IMR-90 (cell line): Measurements from ENCODE around the gene EPN1. TPM values are rescaled to one million over a fixed set of nuclear protein-coding genes. Genes with fewer than 3 reads are reported as not detected.

Experiments
- ATAC-seq: fragments of 200-7000 bp; cut with Tn5 transposase; 2 replicates; pipeline ENCODE4 v1.9.1; 2020; ENCODE audit warnings: low read depth, mild to moderate bottlenecking, moderate library complexity
- BruUV-seq: library from RNA; stranded (reverse); fragments of 400-500 nt; replicated peaks from 2 replicates; lab custom pipeline; 2021; lab: Mats Ljungman, UMichigan
- CTCF ChIA-PET: fragments of 300-600 bp; formaldehyde crosslinking; extraction: SDS; loops from one replicate; lab custom pipeline; 2021; ENCODE audit warnings: antibody characterized with exemption; lab: Yijun Ruan, JAX
- POLR2A ChIA-PET: fragments of 300-600 bp; sonication (Branson Sonifier 250); formaldehyde crosslinking; loops from one replicate; lab custom pipeline; 2022; ENCODE audit warnings: antibody characterized with exemption; ENCODE audit not compliant: unreplicated experiment; lab: Charles Lee
- DNase-seq: peaks from one replicate; pipeline ENCODE4 v3.0.0; 2013
- H2AFZ ChIP-seq: replicated peaks from 2 replicates; pipeline ENCODE3; 2013; ENCODE audit warnings: low read length, mild to moderate bottlenecking; ENCODE audit not compliant: poor library complexity
- H2AK5ac ChIP-seq: 2 replicates; pipeline ENCODE4 v1.6.1; 2013; ENCODE audit warnings: low read depth, low read length, inconsistent platforms
- H2AK9ac ChIP-seq: replicated peaks from 2 replicates; pipeline ENCODE3; 2013; ENCODE audit warnings: mild to moderate bottlenecking, low read depth, low read length, moderate library complexity; ENCODE audit not compliant: poor library complexity
- H2BK120ac ChIP-seq: 2 replicates; pipeline ENCODE4 v1.6.1; 2013; ENCODE audit warnings: low read depth, low read length, inconsistent platforms
- H2BK15ac ChIP-seq: 3 replicates; pipeline ENCODE4 v1.6.1; 2013; ENCODE audit warnings: low read depth, low read length, inconsistent platforms
- H2BK20ac ChIP-seq: 2 replicates; pipeline ENCODE4 v1.6.1; 2013; ENCODE audit warnings: low read depth, mild to moderate bottlenecking, inconsistent platforms, low read length, moderate library complexity
- H2BK5ac ChIP-seq: 2 replicates; pipeline ENCODE4 v1.6.1; 2013; ENCODE audit warnings: mild to moderate bottlenecking, low read depth, low read length, inconsistent platforms; ENCODE audit not compliant: poor library complexity, severe bottlenecking
- H3K14ac ChIP-seq: replicated peaks from 2 replicates; pipeline ENCODE4 v1.6.1; 2013; ENCODE audit warnings: low read depth, low read length, inconsistent platforms
- H3K18ac ChIP-seq: 2 replicates; pipeline ENCODE4 v1.6.1; 2013; ENCODE audit warnings: low read depth, low read length, control low read depth
- H3K23ac ChIP-seq: 2 replicates; pipeline ENCODE4 v1.6.1; 2013; ENCODE audit warnings: low read depth, low read length, inconsistent platforms
- H3K27ac ChIP-seq: 2 replicates; pipeline ENCODE4 v1.5.1; 2013; ENCODE audit warnings: mild to moderate bottlenecking, control low read depth, low read length; ENCODE audit not compliant: insufficient read depth
- H3K27me3 ChIP-seq: 2 replicates; pipeline ENCODE4 v1.6.1; 2013; ENCODE audit warnings: low read length; ENCODE audit not compliant: control insufficient read depth, insufficient read depth
- H3K36me3 ChIP-seq: 2 replicates; pipeline ENCODE4 v1.6.1; 2013; ENCODE audit warnings: low read length, mixed read lengths; ENCODE audit not compliant: control insufficient read depth, insufficient read depth
- H3K4ac ChIP-seq: 2 replicates; pipeline ENCODE4 v1.6.1; 2013; ENCODE audit warnings: low read depth, low read length, inconsistent platforms
- H3K4me1 ChIP-seq: 2 replicates; pipeline ENCODE4 v1.6.1; 2013; ENCODE audit warnings: low read length, mixed read lengths; ENCODE audit not compliant: control insufficient read depth, insufficient read depth
- H3K4me2 ChIP-seq: 2 replicates; pipeline ENCODE4 v1.6.1; 2013; ENCODE audit warnings: low read depth, mild to moderate bottlenecking, control low read depth, low read length, moderate library complexity
- H3K4me3 ChIP-seq: 2 replicates; pipeline ENCODE4 v1.5.1; 2013; ENCODE audit warnings: low read depth, mild to moderate bottlenecking, control low read depth, low read length, moderate library complexity; ENCODE audit not compliant: insufficient read depth
- H3K56ac ChIP-seq: 2 replicates; pipeline ENCODE4 v1.6.1; 2013; ENCODE audit warnings: low read length, inconsistent platforms; ENCODE audit not compliant: insufficient read depth; ENCODE audit errors: extremely low read depth
- H3K79me1 ChIP-seq, 2 experiments: 2 replicates each; pipeline ENCODE4 v1.6.1; 2013; ENCODE audit warnings: low read length in 2 of 2, inconsistent platforms in 1 of 2, low read depth in 1 of 2
- H3K9ac ChIP-seq: 2 replicates; pipeline ENCODE4 v1.6.1; 2013; ENCODE audit warnings: low read depth, low read length, control low read depth
- H3K9me1 ChIP-seq: 2 replicates; pipeline ENCODE4 v1.6.1; 2013; ENCODE audit warnings: low read length, inconsistent platforms; ENCODE audit not compliant: insufficient read depth
- H3K9me3 ChIP-seq: 2 replicates; pipeline ENCODE4 v1.6.1; 2013; ENCODE audit warnings: low read length; ENCODE audit not compliant: control insufficient read depth, insufficient read depth
- H4K20me1 ChIP-seq: 2 replicates; pipeline ENCODE4 v1.6.1; 2013; ENCODE audit warnings: low read length, inconsistent platforms; ENCODE audit not compliant: insufficient read depth
- H4K5ac ChIP-seq: 2 replicates; pipeline ENCODE4 v1.6.1; 2013; ENCODE audit warnings: mild to moderate bottlenecking, low read depth, low read length, control low read depth
- H4K8ac ChIP-seq, 2 experiments: 2 replicates each; pipeline ENCODE4 v1.6.1; 2013; ENCODE audit warnings: low read depth in 2 of 2, low read length in 2 of 2, control low read depth in 1 of 2, inconsistent platforms in 1 of 2
- H4K91ac ChIP-seq: 2 replicates; pipeline ENCODE4 v1.6.1; 2013; ENCODE audit warnings: low read depth, low read length, inconsistent platforms; ENCODE audit not compliant: insufficient read depth
- CEBPB ChIP-seq: IDR thresholded peaks from 2 replicates; pipeline ENCODE4 v1.6.1; 2012; ENCODE audit warnings: low read depth, low read length, improper control_type of control experiment
- CTCF ChIP-seq: conservative IDR thresholded peaks from 2 replicates; pipeline ENCODE4 v1.5.1; 2012; ENCODE audit warnings: mild to moderate bottlenecking, low read depth, low read length, improper control_type of control experiment
- FOS ChIP-seq: fragments of 150-350 bp; IDR thresholded peaks from 2 replicates; pipeline ENCODE4 v1.6.1; 2016; ENCODE audit warnings: low read depth, low read length
- MAFK ChIP-seq: IDR thresholded peaks from 2 replicates; pipeline ENCODE4 v1.6.1; 2012; ENCODE audit warnings: low read depth, low read length, improper control_type of control experiment
- MAZ ChIP-seq: IDR thresholded peaks from 2 replicates; pipeline ENCODE4 v1.6.1; 2012; ENCODE audit warnings: low read depth, mild to moderate bottlenecking, low read length, improper control_type of control experiment, moderate library complexity, borderline replicate concordance
- NFE2L2 ChIP-seq: fragments of 150-350 bp; IDR thresholded peaks from 2 replicates; pipeline ENCODE4 v1.6.1; 2016; ENCODE audit warnings: low read depth, mild to moderate bottlenecking, low read length
- POLR2A ChIP-seq: IDR thresholded peaks from 2 replicates; pipeline ENCODE4 v1.6.1; 2012; ENCODE audit warnings: mild to moderate bottlenecking, low read depth, low read length
- RAD21 ChIP-seq: IDR thresholded peaks from 2 replicates; pipeline ENCODE4 v1.6.1; 2012; ENCODE audit warnings: low read length, improper control_type of control experiment
- RCOR1 ChIP-seq: IDR thresholded peaks from 2 replicates; pipeline ENCODE4 v1.6.1; 2012; ENCODE audit warnings: mild to moderate bottlenecking, low read length, improper control_type of control experiment; ENCODE audit not compliant: insufficient replicate concordance
- RFX5 ChIP-seq: IDR thresholded peaks from 2 replicates; pipeline ENCODE4 v1.8.0; 2012; ENCODE audit warnings: low read depth, mild to moderate bottlenecking, low read length, moderate library complexity
- SMC3 ChIP-seq: fragments of 150-350 bp; IDR thresholded peaks from 2 replicates; pipeline ENCODE4 v1.6.1; 2016; ENCODE audit warnings: low read depth, mild to moderate bottlenecking, antibody characterized with exemption, low read length, moderate library complexity
- WGBS, 2 experiments: methylation state at CpG; one replicate each; pipeline versions ENCODE4 v1.1.5 to v1.1.7; 2013; ENCODE audit warnings: missing lambda C conversion rate in 2 of 2; ENCODE audit not compliant: insufficient read length in 1 of 2; ENCODE audit errors: extremely low coverage in 2 of 2; 5-methylcytosine and 5-hydroxymethylcytosine counted together
- dilution Hi-C: fragments of 300-500 bp; cut with HindIII; formaldehyde crosslinking; loops from one replicate; pipeline ENCODE4 v1.14.3; 2018; ENCODE audit warnings: low sequenced_read_pairs; ENCODE audit not compliant: unreplicated experiment
- in situ Hi-C: fragments of 300-500 bp; cut with MboI; formaldehyde crosslinking; loops from 3 replicates; pipeline ENCODE4 v1.14.3; 2019; ENCODE audit warnings: low sequenced_read_pairs, inconsistent platforms, mixed read lengths
- intact Hi-C: fragments of 100-400 bp; cut with micrococcal nuclease; formaldehyde crosslinking; loops from 2 replicates; pipeline ENCODE4 v1.10.0; 2022
- polyA plus RNA-seq, 3 experiments: library from polyadenylated mRNA; depleted of rRNA; stranded (reverse); fragments of >200 nt; gene quantifications; 2 replicates each; pipeline ENCODE4 v1.2.3, GENCODE V29; 2012; ENCODE audit warnings: low replicate concordance in 1 of 3
- total RNA-seq: library from RNA; depleted of rRNA; stranded (reverse); fragments of >200 nt; gene quantifications from 2 replicates; pipeline ENCODE4 v1.2.3, GENCODE V29; 2012

EPN1 gene
- total and polyA plus RNA-seq, 2 of the 4 experiments (the other 2 are of a cell fraction), result 19.0 to 122 TPM

GRCh38 chr19:55641426-55642152 is 33.4 kb upstream of the EPN1 start:
- H3K4ac ChIP-seq, result peak overlapping the region; percentile 94
- no peaks in the 10 kb centered on the region for H3K9me3 ChIP-seq
- peak overlapping the region; percentile 74 for H3K4me3 ChIP-seq
- H3K79me1 ChIP-seq, result peaks cover 23 to 80% of the 10 kb centered on the region in 2 experiments
- H3K18ac ChIP-seq, result peak overlapping the region; percentile 73
- H2AK5ac ChIP-seq, result peak overlapping the region; percentile 79
- peak overlapping the region; percentile 76 for H3K27ac ChIP-seq
- no peak overlapping the region for H2BK15ac ChIP-seq
- peak overlapping the region; percentile 96 for H3K23ac ChIP-seq
- peaks cover 12% of the 10 kb centered on the region for H3K4me1 ChIP-seq
- H2BK120ac ChIP-seq, result peak overlapping the region; percentile 16; the same call in 1 of the 2 replicates
- TF ChIP-seq POLR2A (no peak), MAFK (no peak), RCOR1 (no peak), FOS (no peak), CTCF (no peak), SMC3 (no peak), MAZ (no peak), RFX5 (no peak), CEBPB (no peak), RAD21 (no peak), NFE2L2 (no peak)
- peak; percentile 1 for ATAC-seq
- peak overlapping the region; percentile 98 for H3K56ac ChIP-seq
- H4K20me1 ChIP-seq, result 0 out of 2 replicates have a peak, but pooled peaks cover 4% of the 10 kb centered on the region
- H3K36me3 ChIP-seq, result peaks cover 16% of the 10 kb centered on the region
- H2AK9ac ChIP-seq, result peak overlapping the region; percentile 99
- peak overlapping the region; percentile 93 for H3K4me2 ChIP-seq
- ChIA-PET CTCF (no interaction called here), POLR2A (interaction anchor here (0.6 to 0.7 kb wide), 3 partner anchors 9 to 157 kb away, joined by 6 to 21 read pairs (median 6); no protein-coding TSS in a partner anchor)
- WGBS, 2 experiments, result 3% methylated on average over 15 of the region's 25 CpGs; no CpG with 5 or more reads in 1 of the 2 experiments
- no TSS peak for BruUV-seq
- peak overlapping the region; percentile 81 for H3K9ac ChIP-seq
- H2BK5ac ChIP-seq, result peak overlapping the region; percentile 75
- no peak overlapping the region for H2BK20ac ChIP-seq
- peak overlapping the region; percentile 90 for H4K91ac ChIP-seq
- H3K27me3 ChIP-seq, result no peaks in the 10 kb centered on the region
- peak overlapping the region; percentile 88 for H4K5ac ChIP-seq
- H2AFZ ChIP-seq, result peak overlapping the region; percentile 90
- in situ Hi-C loops (loop anchor here (25.0 kb wide), 2 partner anchors 354 to 529 kb away; partner anchors contain the start of genes BRSK1, HSPBP1 and PPP1R12C), dilution Hi-C loops (no loop called here), intact Hi-C loops (no loop called here)
- peak overlapping the region; percentile 98 for H3K14ac ChIP-seq
- peak overlapping the region; percentile 89 to 96 for H4K8ac ChIP-seq
- peaks cover 5% of the 10 kb centered on the region; the same call in 1 of the 2 replicates for H3K9me1 ChIP-seq
- peak; percentile 18 for DNase-seq
